ENCODE measurements around the gene CXCL14. TPM values are rescaled to one million over a fixed set of nuclear protein-coding genes. Genes with fewer than 3 reads are reported as not detected.

Gene CXCL14, protein sequence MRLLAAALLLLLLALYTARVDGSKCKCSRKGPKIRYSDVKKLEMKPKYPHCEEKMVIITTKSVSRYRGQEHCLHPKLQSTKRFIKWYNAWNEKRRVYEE
- not detected in 2 replicates for total RNA-seq
- 0.49 TPM for total RNA-seq (2013)
- polyA plus RNA-seq = not detected in 2 replicates
- not detected in 2 replicates for polyA minus RNA-seq

DNA sequence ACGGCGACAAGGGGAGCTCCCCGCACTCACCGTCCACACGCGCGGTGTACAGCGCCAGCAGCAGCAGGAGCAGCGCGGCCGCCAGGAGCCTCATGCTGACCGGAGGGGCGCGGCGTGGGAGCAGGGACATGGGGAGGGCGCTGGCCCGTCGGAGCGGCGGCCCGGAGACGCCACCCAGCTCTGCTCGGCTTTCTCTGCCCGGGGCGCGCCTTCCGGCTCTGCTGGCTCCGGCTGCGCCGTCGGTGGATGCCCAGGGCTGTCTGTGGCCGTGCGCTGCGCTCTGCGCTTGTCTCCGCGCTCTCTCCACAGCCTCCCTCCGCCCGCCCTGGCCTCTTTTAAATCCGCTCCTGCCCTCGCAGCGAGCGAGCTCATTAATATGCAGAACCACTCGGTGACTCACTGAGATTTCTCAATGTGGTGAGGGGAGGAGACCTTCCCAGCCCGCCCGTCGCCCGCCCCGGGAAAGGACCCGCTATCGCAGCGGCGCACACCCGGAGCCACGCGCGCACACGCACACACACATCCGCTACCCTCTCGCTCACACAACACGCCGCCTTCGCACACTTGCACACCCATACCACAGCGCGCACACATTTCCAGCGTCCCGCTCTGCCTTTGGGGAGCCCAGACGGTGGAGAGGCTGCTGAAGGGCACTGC is at the start of gene CXCL14:
CXCL14 (minus strand) TSS at position 307 of the 657 bp plus-strand sequence; CDS start at position 94, 213 bp downstream.
- no peak within 1 kb of the TSS for H2AFZ ChIP-seq (ENCODE audit: insufficient read depth, low read depth, low read length, poor library complexity, severe bottlenecking)
- CTCF ChIA-PET = no interaction called here
- WGBS (ENCODE audit: insufficient coverage) = 6% methylated on average over 62 of the region's 68 CpGs

DNA sequence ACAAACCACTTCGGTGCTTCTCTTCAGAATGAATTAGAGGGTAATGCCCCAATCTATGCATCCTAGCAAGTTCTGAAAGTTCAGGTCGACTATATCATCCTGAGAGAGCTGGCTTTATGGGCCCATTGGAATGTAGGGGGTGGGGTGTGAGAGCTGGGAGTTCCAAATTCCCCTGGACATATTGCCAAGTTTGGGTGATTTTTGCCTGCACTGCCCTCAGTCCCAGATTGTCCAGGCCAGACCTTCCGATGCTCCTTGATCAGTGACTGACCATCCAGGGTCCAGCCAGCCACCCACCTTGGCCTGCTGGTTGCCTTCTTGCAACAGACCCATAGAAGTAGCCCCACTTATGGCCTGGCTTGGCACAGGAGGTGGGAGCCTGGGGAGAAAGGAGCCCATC is 47.8 kb upstream of the CXCL14 start:
- ATAC-seq (ENCODE audit: low read depth) (no peak), DNase-seq (no peak)
- no peak overlapping the region for H2AFZ ChIP-seq (ENCODE audit: insufficient read depth, low read depth, low read length, poor library complexity, severe bottlenecking)
- Mint-ChIP-seq H3K27me3 (peaks cover 20% of the 10 kb centered on the region), H3K4me1 (no peaks in the 10 kb centered on the region), H3K27ac (no peak overlapping the region), H3K9me3 (ENCODE audit: insufficient read depth) (no peaks in the 10 kb centered on the region), H3K4me3 (no peak overlapping the region)
- TF ChIP-seq, protein P1, sequence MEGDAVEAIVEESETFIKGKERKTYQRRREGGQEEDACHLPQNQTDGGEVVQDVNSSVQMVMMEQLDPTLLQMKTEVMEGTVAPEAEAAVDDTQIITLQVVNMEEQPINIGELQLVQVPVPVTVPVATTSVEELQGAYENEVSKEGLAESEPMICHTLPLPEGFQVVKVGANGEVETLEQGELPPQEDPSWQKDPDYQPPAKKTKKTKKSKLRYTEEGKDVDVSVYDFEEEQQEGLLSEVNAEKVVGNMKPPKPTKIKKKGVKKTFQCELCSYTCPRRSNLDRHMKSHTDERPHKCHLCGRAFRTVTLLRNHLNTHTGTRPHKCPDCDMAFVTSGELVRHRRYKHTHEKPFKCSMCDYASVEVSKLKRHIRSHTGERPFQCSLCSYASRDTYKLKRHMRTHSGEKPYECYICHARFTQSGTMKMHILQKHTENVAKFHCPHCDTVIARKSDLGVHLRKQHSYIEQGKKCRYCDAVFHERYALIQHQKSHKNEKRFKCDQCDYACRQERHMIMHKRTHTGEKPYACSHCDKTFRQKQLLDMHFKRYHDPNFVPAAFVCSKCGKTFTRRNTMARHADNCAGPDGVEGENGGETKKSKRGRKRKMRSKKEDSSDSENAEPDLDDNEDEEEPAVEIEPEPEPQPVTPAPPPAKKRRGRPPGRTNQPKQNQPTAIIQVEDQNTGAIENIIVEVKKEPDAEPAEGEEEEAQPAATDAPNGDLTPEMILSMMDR (IDR thresholded peaks at IDR 0.05) = no peak
- TF ChIP-seq EZH2 (IDR thresholded peaks at IDR 0.05; ENCODE audit: borderline replicate concordance, insufficient read depth, low read depth, low read length, poor library complexity, severe bottlenecking) = no peak
- intact Hi-C loops (cut with micrococcal nuclease) = no loop called here
- H4K20me1 ChIP-seq (ENCODE audit: control insufficient read depth, insufficient read depth, low read length, poor library complexity, severe bottlenecking) = no peaks in the 10 kb centered on the region
- 81% methylated on average over 2 of the region's 3 CpGs for WGBS (ENCODE audit: insufficient coverage)
- H3K9me3 ChIP-seq (ENCODE audit: control extremely low read depth in 1 of 3, control insufficient read depth in 2 of 3, insufficient read depth in 1 of 3, low read length in 2 of 3) = peaks cover 0 to 2% (median 0%) of the 10 kb centered on the region in 3 donors
- H3K27ac ChIP-seq (ENCODE audit: low read length in 2 of 2) = no peak overlapping the region
- H3K79me2 ChIP-seq (ENCODE audit: control insufficient read depth, insufficient read depth, low read length) = no peaks in the 10 kb centered on the region
- CTCF ChIA-PET = no interaction called here
- no peaks in the 10 kb centered on the region for H3K27me3 ChIP-seq (replicated peaks in 1 of 4; ENCODE audit: control extremely low read depth in 1 of 4, control insufficient read depth in 3 of 4, insufficient read depth in 4 of 4, low read length in 3 of 4)
- H3K4me1 ChIP-seq (ENCODE audit: control insufficient read depth in 2 of 2, insufficient read depth in 2 of 2, low read length in 2 of 2) = no peaks in the 10 kb centered on the region
- POLR2A ChIA-PET = no interaction called here
- no peak overlapping the region for H3K4me3 ChIP-seq (ENCODE audit: control extremely low read depth in 1 of 5, extremely low read depth in 1 of 5, insufficient read depth in 1 of 5, low read depth in 2 of 5, low read length in 4 of 5)
- no peaks in the 10 kb centered on the region for H3K36me3 ChIP-seq (replicated peaks in 1 of 2; ENCODE audit: control extremely low read depth in 1 of 2, control insufficient read depth in 1 of 2, extremely low read depth in 1 of 2, insufficient read depth in 2 of 2, low read length in 1 of 2)
- no peak overlapping the region for H3K9ac ChIP-seq (ENCODE audit: low read length)
- H3K4me2 ChIP-seq (replicated peaks; ENCODE audit: low read depth, low read length, poor library complexity, severe bottlenecking) = no peak overlapping the region

More for the DNA sequence above, at the start of gene CXCL14:
- Mint-ChIP-seq H3K4me3 (no peak within 1 kb of the TSS), H3K27me3 (peaks cover 56% of the 10 kb centered on the region), H3K27ac (no peak within 1 kb of the TSS), H3K9me3 (ENCODE audit: insufficient read depth) (no peaks in the 10 kb centered on the region), H3K4me1 (no peaks in the 10 kb centered on the region)
- Histone ChIP-seq H4K20me1 (ENCODE audit: control insufficient read depth, insufficient read depth, low read length, poor library complexity, severe bottlenecking) (no peaks in the 10 kb centered on the region), H3K27ac (ENCODE audit: low read length in 2 of 2) (no peak within 1 kb of the TSS), H3K27me3 (replicated peaks in 1 of 4; ENCODE audit: control extremely low read depth in 1 of 4, control insufficient read depth in 3 of 4, insufficient read depth in 4 of 4, low read length in 3 of 4) (peaks cover 0 to 37% (median 7%) of the 10 kb centered on the region in 4 experiments), H3K9me3 (ENCODE audit: control extremely low read depth in 1 of 3, control insufficient read depth in 2 of 3, insufficient read depth in 1 of 3, low read length in 2 of 3) (no peaks in the 10 kb centered on the region), H3K4me3 (ENCODE audit: control extremely low read depth in 1 of 5, extremely low read depth in 1 of 5, insufficient read depth in 1 of 5, low read depth in 2 of 5, low read length in 4 of 5) (no peak within 1 kb of the TSS), H3K36me3 (replicated peaks in 1 of 2; ENCODE audit: control extremely low read depth in 1 of 2, control insufficient read depth in 1 of 2, extremely low read depth in 1 of 2, insufficient read depth in 2 of 2, low read length in 1 of 2) (no peaks in the 10 kb centered on the region), H3K4me1 (ENCODE audit: control insufficient read depth in 2 of 2, insufficient read depth in 2 of 2, low read length in 2 of 2) (no peaks in the 10 kb centered on the region), H3K9ac (ENCODE audit: low read length) (no peak within 1 kb of the TSS), H3K4me2 (replicated peaks; ENCODE audit: low read depth, low read length, poor library complexity, severe bottlenecking) (no peak within 1 kb of the TSS), H3K79me2 (ENCODE audit: control insufficient read depth, insufficient read depth, low read length) (no peaks in the 10 kb centered on the region)
- intact Hi-C loops (cut with micrococcal nuclease) = no loop called here
- DNase-seq = no peak
- POLR2A ChIA-PET = no interaction called here
- no peak for ATAC-seq (ENCODE audit: low read depth)
- TF ChIP-seq, protein P1 (IDR thresholded peaks at IDR 0.05) = no peak
- no peak for TF ChIP-seq EZH2 (IDR thresholded peaks at IDR 0.05; ENCODE audit: borderline replicate concordance, insufficient read depth, low read depth, low read length, poor library complexity, severe bottlenecking)

Measured in B cell (primary cell).